ENCODE data around the gene CLIP2.

- TF ChIP-seq, protein P1, sequence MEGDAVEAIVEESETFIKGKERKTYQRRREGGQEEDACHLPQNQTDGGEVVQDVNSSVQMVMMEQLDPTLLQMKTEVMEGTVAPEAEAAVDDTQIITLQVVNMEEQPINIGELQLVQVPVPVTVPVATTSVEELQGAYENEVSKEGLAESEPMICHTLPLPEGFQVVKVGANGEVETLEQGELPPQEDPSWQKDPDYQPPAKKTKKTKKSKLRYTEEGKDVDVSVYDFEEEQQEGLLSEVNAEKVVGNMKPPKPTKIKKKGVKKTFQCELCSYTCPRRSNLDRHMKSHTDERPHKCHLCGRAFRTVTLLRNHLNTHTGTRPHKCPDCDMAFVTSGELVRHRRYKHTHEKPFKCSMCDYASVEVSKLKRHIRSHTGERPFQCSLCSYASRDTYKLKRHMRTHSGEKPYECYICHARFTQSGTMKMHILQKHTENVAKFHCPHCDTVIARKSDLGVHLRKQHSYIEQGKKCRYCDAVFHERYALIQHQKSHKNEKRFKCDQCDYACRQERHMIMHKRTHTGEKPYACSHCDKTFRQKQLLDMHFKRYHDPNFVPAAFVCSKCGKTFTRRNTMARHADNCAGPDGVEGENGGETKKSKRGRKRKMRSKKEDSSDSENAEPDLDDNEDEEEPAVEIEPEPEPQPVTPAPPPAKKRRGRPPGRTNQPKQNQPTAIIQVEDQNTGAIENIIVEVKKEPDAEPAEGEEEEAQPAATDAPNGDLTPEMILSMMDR (IDR thresholded peaks at IDR 0.05; ENCODE audit: low read length), result no peak
- TF ChIP-seq EZH2 (optimal IDR thresholded peaks at IDR 0.05; ENCODE audit: low read depth, low read length), result no peak
- TF ChIP-seq EZH2phosphoT487 (IDR thresholded peaks at IDR 0.05; ENCODE audit: low read length), result no peak
Measured at GRCh38 chr7:74349621-74350020, 60.4 kb downstream of the CLIP2 start.

Data from MM.1S (cell line).